MM.1S (cell line): ENCODE results near the gene LZTFL1.

Experiments
- EZH2 ChIP-seq: fragments of 300-600 bp; sonication (generic); optimal IDR thresholded peaks from 2 replicates; pipeline ENCODE3; 2017; ENCODE audit warnings: low read depth, mild to moderate bottlenecking, antibody characterized with exemption, low read length, mixed read lengths
- TF ChIP-seq, protein P1 (sequence below): fragments of 300-600 bp; sonication (generic); IDR thresholded peaks from 2 replicates; pipeline ENCODE4 v1.5.1; 2016; ENCODE audit warnings: antibody characterized with exemption, low read length, mixed read lengths

DNA sequence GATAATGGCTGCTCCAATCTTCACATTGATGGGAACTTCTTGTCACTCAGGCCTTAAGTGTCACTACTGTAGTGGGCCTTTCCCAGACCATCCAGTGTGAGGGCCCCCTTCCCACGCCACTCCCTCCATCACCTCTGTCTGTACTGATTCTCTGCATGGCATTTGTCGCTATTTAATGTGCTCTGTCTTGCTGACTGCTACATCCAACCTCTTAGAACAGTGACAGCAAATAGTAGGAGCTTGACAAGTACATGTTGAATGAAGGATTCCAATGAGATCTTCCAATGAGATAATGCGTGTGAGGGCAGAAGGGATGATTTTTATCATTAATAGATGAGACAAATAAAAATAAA lies 38.8 kb upstream of the LZTFL1 start:
- TF ChIP-seq, protein P1, sequence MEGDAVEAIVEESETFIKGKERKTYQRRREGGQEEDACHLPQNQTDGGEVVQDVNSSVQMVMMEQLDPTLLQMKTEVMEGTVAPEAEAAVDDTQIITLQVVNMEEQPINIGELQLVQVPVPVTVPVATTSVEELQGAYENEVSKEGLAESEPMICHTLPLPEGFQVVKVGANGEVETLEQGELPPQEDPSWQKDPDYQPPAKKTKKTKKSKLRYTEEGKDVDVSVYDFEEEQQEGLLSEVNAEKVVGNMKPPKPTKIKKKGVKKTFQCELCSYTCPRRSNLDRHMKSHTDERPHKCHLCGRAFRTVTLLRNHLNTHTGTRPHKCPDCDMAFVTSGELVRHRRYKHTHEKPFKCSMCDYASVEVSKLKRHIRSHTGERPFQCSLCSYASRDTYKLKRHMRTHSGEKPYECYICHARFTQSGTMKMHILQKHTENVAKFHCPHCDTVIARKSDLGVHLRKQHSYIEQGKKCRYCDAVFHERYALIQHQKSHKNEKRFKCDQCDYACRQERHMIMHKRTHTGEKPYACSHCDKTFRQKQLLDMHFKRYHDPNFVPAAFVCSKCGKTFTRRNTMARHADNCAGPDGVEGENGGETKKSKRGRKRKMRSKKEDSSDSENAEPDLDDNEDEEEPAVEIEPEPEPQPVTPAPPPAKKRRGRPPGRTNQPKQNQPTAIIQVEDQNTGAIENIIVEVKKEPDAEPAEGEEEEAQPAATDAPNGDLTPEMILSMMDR: no peak
- TF ChIP-seq EZH2: no peak
